IPS-15b (cell line): ENCODE measurements around the gene LVRN.

Experiments used
- H3K27me3 ChIP-seq: one replicate; pipeline ENCODE4 v1.6.1; 2013; ENCODE audit warnings: low read length; ENCODE audit not compliant: control insufficient read depth, insufficient read depth
- H3K36me3 ChIP-seq: one replicate; pipeline ENCODE4 v1.6.1; 2013; ENCODE audit warnings: low read length; ENCODE audit not compliant: control insufficient read depth, insufficient read depth
- H3K4me1 ChIP-seq: one replicate; pipeline ENCODE4 v1.6.1; 2013; ENCODE audit warnings: mild to moderate bottlenecking, low read length; ENCODE audit not compliant: control insufficient read depth, insufficient read depth
- H3K4me3 ChIP-seq: one replicate; pipeline ENCODE4 v1.5.1; 2013; ENCODE audit warnings: low read depth, low read length
- H3K9ac ChIP-seq: one replicate; pipeline ENCODE4 v1.6.1; 2013; ENCODE audit warnings: low read depth, mild to moderate bottlenecking, low read length
- H3K9me3 ChIP-seq: one replicate; pipeline ENCODE4 v1.6.1; 2013; ENCODE audit warnings: mild to moderate bottlenecking, low read length; ENCODE audit not compliant: control insufficient read depth, insufficient read depth

Gene LVRN

DNA sequence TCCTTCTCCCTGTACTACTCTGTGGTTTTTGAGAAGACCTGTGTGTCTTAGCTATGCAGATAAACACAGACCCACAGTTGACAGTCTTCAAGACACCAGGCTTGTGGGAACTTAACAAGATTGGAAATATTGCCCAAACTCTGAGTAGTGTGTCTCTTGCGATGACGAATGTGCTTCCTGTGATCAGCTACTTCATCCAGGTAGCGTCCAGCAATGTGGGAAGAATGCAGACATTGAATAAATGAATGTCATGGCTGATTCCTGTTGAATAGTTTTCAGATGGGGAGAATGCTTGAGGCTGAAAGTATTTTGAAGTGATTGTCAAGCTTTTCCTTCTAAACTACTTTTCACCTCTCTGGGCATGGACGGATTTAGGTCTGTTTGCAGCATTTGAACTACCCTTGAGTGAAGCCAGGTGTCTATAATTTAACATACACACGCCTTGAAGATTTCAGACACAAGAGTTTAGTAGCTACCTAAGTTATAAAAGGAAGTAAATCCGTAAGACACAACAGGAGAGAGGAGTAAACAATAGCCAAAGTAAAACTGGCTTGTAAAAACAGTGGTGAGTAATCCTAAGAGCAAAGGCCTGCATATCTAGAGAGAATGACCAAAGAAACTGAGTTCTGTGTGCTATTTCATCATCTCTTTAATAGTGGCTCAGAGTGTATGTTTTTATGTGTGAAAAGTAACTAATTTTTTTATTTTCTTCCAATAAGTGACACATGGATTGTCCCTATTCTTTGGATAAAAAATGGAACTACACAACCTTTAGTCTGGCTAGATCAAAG, 40.0 kb downstream of the LVRN start:
- no peak overlapping the region for H3K9ac ChIP-seq
- H3K9me3 ChIP-seq = no peaks in the 10 kb centered on the region
- no peaks in the 10 kb centered on the region for H3K36me3 ChIP-seq
- no peaks in the 10 kb centered on the region for H3K4me1 ChIP-seq
- no peak overlapping the region for H3K4me3 ChIP-seq
- H3K27me3 ChIP-seq = no peaks in the 10 kb centered on the region

DNA sequence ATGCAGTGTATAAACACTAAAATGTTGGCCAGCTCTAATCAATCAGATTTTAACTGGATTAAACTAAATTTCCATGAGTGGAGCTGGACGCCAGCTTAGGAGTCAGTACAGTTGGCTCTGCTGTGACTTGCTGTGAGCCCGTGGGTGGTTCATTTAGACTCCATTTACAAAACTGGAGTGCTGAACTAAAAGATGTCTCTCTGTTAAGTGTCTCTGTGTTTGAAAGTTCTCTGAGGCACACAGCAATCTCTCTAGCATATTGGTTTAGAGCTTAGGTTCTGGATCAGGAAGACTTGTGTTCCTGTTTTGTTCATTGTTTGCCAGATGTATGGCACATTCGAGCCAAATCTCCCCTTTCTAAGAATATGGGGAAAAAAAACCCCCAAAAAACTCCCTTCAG, 42.0 kb downstream of the LVRN start:
- Histone ChIP-seq H3K9ac (no peak overlapping the region), H3K36me3 (no peaks in the 10 kb centered on the region), H3K4me1 (no peaks in the 10 kb centered on the region), H3K27me3 (no peaks in the 10 kb centered on the region), H3K9me3 (no peaks in the 10 kb centered on the region), H3K4me3 (no peak overlapping the region)

DNA sequence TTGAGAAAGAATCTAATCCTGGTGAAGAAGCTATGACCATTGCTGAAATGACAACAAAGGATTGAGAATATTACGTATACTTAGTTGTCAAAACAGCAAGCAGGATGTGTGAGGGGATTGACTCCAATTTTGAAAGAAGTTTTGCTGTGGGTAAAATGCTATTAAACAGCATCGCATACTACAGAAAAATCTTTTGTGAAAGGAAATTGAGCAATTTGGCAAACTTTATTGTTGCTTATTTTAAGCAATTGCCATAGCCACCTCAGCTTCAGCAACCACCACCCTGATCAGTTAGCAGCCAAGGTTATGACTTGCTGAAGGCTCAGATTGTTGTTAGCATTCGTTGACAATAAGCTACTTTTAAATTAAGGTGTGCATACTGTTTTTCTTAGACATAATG, 47.5 kb downstream of the LVRN start:
- Histone ChIP-seq H3K9ac (no peak overlapping the region), H3K9me3 (no peaks in the 10 kb centered on the region), H3K4me3 (no peak overlapping the region), H3K4me1 (no peaks in the 10 kb centered on the region), H3K36me3 (no peaks in the 10 kb centered on the region), H3K27me3 (no peaks in the 10 kb centered on the region)

DNA sequence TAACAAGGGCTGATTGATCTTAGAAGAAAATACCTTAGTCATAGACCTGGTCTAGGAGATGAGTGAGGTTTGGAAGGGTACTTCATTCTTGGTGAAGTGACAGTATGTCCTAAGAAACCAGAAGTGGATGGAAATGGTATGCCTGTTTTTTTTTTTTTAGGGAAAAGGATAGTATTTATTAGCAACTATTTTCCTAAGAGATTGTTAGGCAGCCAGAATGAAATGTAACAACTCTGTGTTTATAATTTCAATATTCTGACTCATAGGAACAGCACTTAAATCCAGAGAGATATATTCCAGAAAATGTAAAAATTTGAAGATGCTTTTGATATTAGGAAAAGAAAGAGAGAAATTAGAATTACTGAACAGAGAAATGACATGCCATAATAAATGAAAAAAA, 48.8 kb downstream of the LVRN start:
- Histone ChIP-seq H3K4me1 (no peaks in the 10 kb centered on the region), H3K27me3 (no peaks in the 10 kb centered on the region), H3K4me3 (no peak overlapping the region), H3K36me3 (no peaks in the 10 kb centered on the region), H3K9me3 (no peaks in the 10 kb centered on the region), H3K9ac (no peak overlapping the region)

DNA sequence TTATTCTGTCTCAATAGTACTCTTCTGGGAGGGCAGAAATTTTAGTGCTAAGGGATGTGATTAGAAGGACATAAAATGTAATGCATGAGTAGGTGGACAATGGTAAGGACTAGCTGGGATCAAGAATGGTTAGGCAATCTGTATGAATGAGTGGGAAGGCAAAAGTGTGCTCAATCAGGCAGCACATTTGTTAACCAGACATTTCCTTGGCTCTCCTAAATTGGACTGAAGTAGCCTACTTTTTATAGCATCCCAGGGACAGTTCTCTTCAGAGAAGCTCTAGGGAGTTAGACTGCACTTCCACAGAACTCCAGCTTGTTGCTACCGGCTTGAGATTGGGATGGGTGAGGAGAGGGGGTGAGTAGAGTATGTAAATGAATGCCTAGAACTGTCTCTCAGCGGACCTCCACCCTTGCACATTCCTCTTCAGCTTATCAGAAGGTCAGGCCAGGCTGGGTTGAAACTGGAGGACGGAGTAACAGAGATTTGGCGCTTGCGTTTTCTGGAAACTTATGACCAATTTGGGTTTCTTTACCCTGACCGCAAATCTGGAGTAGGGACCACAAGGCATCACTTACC, 51.0 kb downstream of the LVRN start:
- Histone ChIP-seq H3K4me1 (no peaks in the 10 kb centered on the region), H3K4me3 (no peak overlapping the region), H3K9me3 (no peaks in the 10 kb centered on the region), H3K36me3 (no peaks in the 10 kb centered on the region), H3K27me3 (no peaks in the 10 kb centered on the region), H3K9ac (no peak overlapping the region)

DNA sequence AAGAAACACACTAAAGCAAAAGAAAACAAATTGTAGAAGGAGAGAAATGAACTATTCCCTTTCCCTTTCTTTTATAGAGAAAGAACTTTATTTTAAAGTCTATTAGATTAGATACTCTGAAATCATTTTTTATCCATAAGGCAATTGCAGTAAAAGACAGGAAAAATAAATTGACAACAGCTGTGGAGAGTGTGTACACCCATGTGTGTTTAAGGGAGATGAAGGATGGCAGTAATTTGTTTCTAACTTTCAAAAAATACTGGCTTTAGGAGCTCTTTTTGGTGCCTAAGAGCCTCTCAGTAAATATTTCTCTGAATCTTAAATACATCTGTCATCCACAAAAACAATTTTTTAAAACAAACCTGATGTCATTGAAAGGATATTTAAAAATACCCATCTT, 51.7 kb downstream of the LVRN start:
- Histone ChIP-seq H3K9ac (no peak overlapping the region), H3K36me3 (no peaks in the 10 kb centered on the region), H3K4me3 (no peak overlapping the region), H3K4me1 (no peaks in the 10 kb centered on the region), H3K9me3 (no peaks in the 10 kb centered on the region), H3K27me3 (no peaks in the 10 kb centered on the region)

DNA sequence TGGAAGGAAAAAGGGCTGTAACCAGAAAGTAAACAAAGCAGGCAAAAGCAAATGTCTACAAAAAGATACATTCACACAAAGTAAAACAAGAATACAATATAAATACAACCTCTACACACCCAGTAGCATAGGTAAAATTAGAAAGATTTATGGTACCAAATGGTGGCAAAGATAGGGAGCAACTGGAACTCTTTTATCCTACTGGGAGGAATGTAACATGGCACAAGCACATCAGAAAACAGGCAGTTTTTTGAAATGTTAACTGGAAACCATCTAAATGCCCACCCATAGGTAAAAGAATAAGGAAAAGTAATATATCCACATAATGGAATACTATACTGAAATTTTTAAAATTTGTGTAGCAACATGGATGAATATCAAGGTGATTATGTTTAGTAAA, 61.3 kb downstream of the LVRN start:
- H3K4me3 ChIP-seq = no peak overlapping the region
- peaks cover 2% of the 10 kb centered on the region for H3K27me3 ChIP-seq
- H3K4me1 ChIP-seq = no peaks in the 10 kb centered on the region
- H3K9ac ChIP-seq = no peak overlapping the region
- no peaks in the 10 kb centered on the region for H3K9me3 ChIP-seq
- no peaks in the 10 kb centered on the region for H3K36me3 ChIP-seq

DNA sequence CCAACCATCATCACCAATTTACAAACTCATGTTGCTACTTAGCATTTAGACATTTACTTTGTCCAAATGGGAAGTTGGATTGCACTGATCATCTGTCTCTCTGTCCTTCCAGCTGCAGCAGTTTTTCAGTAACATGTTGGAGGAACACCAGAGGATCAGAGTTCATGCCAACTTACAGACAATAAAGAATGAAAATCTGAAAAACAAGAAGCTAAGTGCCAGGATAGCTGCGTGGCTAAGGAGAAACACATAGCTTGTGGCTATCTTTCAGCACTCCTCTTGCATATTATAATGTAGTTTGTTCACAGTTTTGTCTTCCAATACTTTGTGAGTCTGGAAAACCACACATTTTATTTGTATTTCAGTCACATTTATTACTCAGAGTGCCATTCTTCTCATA, 63.6 kb downstream of the LVRN start:
- peaks cover 2% of the 10 kb centered on the region for H3K27me3 ChIP-seq
- H3K9me3 ChIP-seq = no peaks in the 10 kb centered on the region
- no peaks in the 10 kb centered on the region for H3K36me3 ChIP-seq
- H3K9ac ChIP-seq = no peak overlapping the region
- no peaks in the 10 kb centered on the region for H3K4me1 ChIP-seq
- no peak overlapping the region for H3K4me3 ChIP-seq

DNA sequence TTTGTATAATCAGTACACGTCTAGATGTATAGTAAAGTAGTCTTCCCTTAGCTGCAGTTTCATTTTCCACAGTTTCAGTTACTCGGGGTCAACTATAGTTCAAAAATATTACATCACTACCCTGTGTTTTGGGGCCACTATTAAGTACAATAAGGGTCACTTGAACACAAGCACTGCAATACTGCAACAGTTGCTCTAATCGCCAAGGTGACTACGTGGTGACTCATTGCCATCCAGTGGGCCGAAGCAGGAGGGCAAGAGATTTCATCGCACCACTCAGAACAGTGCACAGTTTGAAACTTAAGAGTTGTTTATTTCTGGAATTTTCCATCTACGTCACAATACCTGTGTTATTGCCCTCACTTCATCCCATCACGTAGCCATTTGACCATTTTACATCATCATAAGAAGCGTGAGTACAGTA, 69.8 kb downstream of the LVRN start, which contains the start of gene ARL14EPL:
Gene ARL14EPL (plus strand): TSS at position 379 of the 424 bp plus-strand sequence. CDS start 18,994 bp downstream, outside the sequence.
- H3K36me3 ChIP-seq = no peaks in the 10 kb centered on the region
- H3K9ac ChIP-seq = no peak within 1 kb of the TSS
- no peaks in the 10 kb centered on the region for H3K4me1 ChIP-seq
- H3K4me3 ChIP-seq = no peak within 1 kb of the TSS
- H3K9me3 ChIP-seq = no peaks in the 10 kb centered on the region
- H3K27me3 ChIP-seq = no peaks in the 10 kb centered on the region

DNA sequence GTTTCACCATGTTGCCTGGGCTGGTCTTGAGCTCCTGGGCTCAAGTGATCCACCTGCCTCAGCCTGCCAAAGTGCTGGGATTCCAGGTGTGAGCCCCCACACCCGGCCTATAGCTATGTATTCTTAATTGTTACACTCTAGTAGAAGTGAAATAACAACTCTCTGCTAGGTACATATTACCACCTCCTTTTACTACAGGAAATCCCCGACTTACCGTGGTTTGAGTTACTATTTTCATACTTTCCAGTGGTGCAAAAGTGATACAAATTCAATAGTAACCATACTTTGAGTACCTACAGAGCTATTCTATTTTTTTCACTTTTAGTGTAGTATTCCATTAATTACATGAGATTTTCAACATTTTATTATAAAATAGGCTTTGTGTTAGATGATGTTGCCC, 70.7 kb downstream of the LVRN start:
- Histone ChIP-seq H3K36me3 (no peaks in the 10 kb centered on the region), H3K9me3 (no peaks in the 10 kb centered on the region), H3K4me3 (no peak overlapping the region), H3K9ac (no peak overlapping the region), H3K4me1 (no peaks in the 10 kb centered on the region), H3K27me3 (no peaks in the 10 kb centered on the region)

DNA sequence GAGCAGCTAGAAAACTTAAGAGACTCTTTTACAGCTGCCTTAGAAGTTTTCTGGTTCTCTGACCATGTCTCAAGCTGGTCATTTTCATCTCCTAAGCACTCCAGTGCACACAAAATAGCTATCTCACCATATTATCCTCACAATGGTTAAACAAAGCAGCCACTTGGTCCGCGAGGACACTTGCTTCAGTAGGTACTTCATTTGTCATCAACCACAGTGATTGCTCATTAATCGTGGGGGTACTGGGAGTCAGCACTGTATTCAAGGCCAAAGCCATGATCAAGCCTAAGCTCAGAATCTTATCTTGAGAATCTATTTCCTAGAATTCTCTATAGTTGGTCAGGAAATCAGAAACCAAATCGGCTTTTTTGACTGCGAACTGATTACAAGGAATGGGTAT, 72.8 kb downstream of the LVRN start:
- no peaks in the 10 kb centered on the region for H3K27me3 ChIP-seq
- H3K4me1 ChIP-seq = no peaks in the 10 kb centered on the region
- no peaks in the 10 kb centered on the region for H3K9me3 ChIP-seq

DNA sequence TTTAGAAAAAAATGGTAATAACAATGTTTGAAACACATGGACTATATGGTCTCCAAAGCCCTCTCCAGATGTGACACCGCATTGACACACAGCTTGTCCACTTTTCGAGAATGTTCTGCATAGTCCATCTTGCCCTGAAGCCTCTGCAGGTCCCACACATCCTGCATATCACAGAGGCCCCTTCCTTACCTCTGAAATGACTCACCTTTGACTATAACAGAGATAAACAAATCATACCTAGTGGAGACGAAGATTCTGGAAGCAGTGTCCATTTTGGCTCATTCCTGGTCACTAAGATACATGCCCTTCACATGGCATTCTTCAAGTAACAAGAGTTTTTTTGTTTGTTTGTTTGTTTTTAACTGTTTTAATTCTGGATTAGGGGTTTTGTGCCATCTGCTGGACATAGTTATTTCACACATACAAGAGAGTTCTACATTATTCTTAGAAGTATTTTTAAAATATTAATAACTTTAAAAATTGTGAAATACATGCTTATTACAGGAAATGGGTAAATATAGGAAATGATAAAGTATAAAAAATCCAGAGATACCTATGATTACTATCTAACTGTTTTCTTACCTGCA, 75.1 kb downstream of the LVRN start:
- Histone ChIP-seq H3K27me3 (no peaks in the 10 kb centered on the region), H3K9me3 (no peaks in the 10 kb centered on the region), H3K4me3 (no peak overlapping the region), H3K9ac (no peak overlapping the region), H3K4me1 (no peaks in the 10 kb centered on the region), H3K36me3 (no peaks in the 10 kb centered on the region)

More for the DNA sequence above, 72.8 kb downstream of the LVRN start:
- Histone ChIP-seq H3K36me3 (no peaks in the 10 kb centered on the region), H3K9ac (no peak overlapping the region), H3K4me3 (no peak overlapping the region)
